ENCODE data around the gene TEX19. TPM values are rescaled to one million over a fixed set of nuclear protein-coding genes. Genes with fewer than 3 reads are reported as not detected.

The TEX19 gene
- polyA plus RNA-seq, 2 of the 4 experiments (the other 2 are of a cell fraction): 0.43 to 0.50 TPM

DNA sequence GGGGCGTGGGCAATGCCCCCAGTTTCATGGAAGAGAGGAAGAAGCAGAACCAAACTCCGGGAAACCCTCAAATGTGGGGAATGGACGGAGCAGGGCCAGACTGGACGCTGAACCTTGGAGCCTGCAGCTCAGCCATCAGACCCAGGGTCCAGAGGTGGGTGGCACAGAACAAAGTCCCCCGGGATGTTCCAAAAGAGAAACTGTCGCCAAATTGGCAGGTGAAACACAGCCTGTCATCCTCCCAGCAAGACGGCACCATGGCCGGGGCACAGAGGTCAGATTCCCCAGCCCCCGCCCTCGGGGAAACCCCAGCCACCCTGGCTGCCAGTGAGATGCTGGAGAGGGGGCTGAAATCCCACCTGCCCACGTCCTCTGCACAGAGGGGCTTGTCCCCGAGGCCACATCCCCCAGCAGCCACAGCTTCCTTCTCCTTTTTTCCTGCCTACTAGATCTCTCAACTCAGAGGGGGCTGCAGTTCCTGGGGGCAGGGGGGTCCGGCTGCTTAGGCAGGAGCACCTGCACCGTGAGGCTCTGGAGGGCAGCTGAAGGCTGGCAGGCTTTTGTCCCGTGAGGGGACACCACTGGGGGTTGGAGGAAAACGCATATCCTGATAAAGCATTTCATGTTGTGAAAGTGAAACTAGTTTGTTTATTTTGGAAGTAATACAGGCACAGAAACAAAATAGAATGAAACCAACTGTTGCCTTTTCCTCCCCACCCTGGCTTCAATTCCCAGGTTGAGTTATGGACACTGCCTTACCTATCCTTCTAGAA, 24.2 kb upstream of the TEX19 start:
- ATAC-seq (no peak), FAIRE-seq (no peak), DNase-seq (ENCODE audit: low read depth in 1 of 2, low spot score in 1 of 2) (no peak)
- ChIA-PET POLR2A (no interaction called here), CTCF (interaction anchor here (0.6 to 15.6 kb wide), 7 partner anchors 9 to 93 kb away, joined by 3 to 343 read pairs (median 37); no protein-coding TSS in a partner anchor)
- Histone ChIP-seq H3K9me3 (no peaks in the 10 kb centered on the region), H3K4me3 (no peak overlapping the region; the same call in 2 of the 3 replicates), H3K27ac (peak overlapping the region; percentile 43 to 93), H3K4me2 (peak overlapping the region; percentile 98), H3K4me1 (peaks cover 59% of the 10 kb centered on the region)
- no peak for TF ChIP-seq CEBPB (IDR thresholded peaks at IDR 0.05)
- TF ChIP-seq USF2 (IDR thresholded peaks at IDR 0.05): no peak
- no peak for TF ChIP-seq ZFP36 (IDR thresholded peaks at IDR 0.05; ENCODE audit: borderline replicate concordance, partially characterized antibody)
- TF ChIP-seq HOXB13 (CRISPR knock-in tag; IDR thresholded peaks at IDR 0.05; ENCODE audit: low read depth): no peak
- TF ChIP-seq MAFK (IDR thresholded peaks at IDR 0.05; ENCODE audit: partially characterized antibody): no peak
- no peak for TF ChIP-seq REST (IDR thresholded peaks at IDR 0.05)
- no peak for TF ChIP-seq NR3C1 (IDR thresholded peaks at IDR 0.05)
- TF ChIP-seq NFE2L2 (conservative IDR thresholded peaks at IDR 0.05; ENCODE audit: low read length): no peak
- TF ChIP-seq EP300 (IDR thresholded peaks at IDR 0.05): no peak
- TF ChIP-seq E2F6 (IDR thresholded peaks at IDR 0.05; ENCODE audit: borderline replicate concordance, low read depth): no peak
- TF ChIP-seq POLR2A (IDR thresholded peaks at IDR 0.05; ENCODE audit: low read length): no peak
- no peak for TF ChIP-seq SMC3 (IDR thresholded peaks at IDR 0.05)
- no peak for TF ChIP-seq HEYL (CRISPR knock-in tag; IDR thresholded peaks at IDR 0.05)
- no peak for TF ChIP-seq MAZ (IDR thresholded peaks at IDR 0.05; ENCODE audit: borderline replicate concordance, low read depth, low read length)
- WGBS (ENCODE audit: missing lambda C conversion rate): 48% methylated on average over 16 of the region's 16 CpGs

DNA sequence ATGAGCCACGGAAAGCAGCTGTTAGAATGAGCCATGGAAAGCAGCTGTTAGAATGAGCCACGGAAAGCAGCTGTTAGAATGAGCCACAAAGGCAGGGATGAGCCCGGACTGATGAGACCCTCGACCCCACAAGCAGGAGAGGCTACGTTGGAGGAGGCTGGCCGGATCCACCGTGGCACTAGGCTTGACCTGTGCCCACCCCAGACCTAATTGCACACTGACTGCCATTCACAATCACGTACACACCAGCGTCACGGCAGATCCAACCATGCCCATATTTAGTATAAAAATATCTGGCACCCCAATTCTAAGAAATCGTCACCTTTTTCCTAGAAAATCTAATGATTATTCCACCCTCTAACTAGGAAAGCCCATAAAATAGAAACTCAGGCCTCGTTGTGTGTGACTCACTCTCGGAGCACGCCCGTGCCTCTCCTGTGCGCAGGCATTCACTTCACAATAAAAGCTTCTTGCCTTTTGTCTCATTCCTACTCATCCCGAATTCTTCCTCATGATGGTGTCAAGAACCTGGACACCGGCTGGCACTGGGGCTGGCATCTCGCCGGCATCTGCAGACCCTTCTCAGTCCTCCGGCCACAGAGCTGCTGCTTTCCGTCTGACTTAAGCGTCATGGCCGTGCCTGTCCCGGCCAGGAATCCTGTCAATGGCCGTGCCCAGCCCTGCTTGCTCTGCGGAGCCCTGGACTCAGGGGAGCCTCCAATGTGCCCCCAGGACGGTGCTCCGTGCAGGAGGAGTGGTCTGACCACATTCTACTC, 20.0 kb upstream of the TEX19 start:
- peak; percentile 86 to 94 for DNase-seq (ENCODE audit: low read depth in 1 of 2, low spot score in 1 of 2)
- Histone ChIP-seq H3K9me3 (no peaks in the 10 kb centered on the region), H3K27ac (peak overlapping the region; percentile 86 to 92), H3K4me1 (peaks cover 42% of the 10 kb centered on the region), H3K4me3 (peak overlapping the region; percentile 37), H3K4me2 (peak overlapping the region; percentile 92)
- peak; percentile 83 for TF ChIP-seq BHLHE40 (IDR thresholded peaks at IDR 0.05; ENCODE audit: low read depth, low read length)
- TF ChIP-seq MAX (IDR thresholded peaks at IDR 0.05): peak; percentile 95
- TF ChIP-seq JUN (IDR thresholded peaks at IDR 0.05): peak in 1 of 2 experiments; percentile 59; a peak in 3 of 5 replicates
- TF ChIP-seq JUNB (IDR thresholded peaks at IDR 0.05): peak; percentile 55
- TF ChIP-seq E2F6 (IDR thresholded peaks at IDR 0.05; ENCODE audit: borderline replicate concordance, low read depth): peak; percentile 76; the same call in 1 of the 2 replicates
- peak; percentile 29; the same call in 1 of the 2 replicates for TF ChIP-seq POLR2A (IDR thresholded peaks at IDR 0.05; ENCODE audit: low read length)
- 0 out of 3 replicates have a peak, but pooled peaks have one; percentile 7 for TF ChIP-seq SMC3 (IDR thresholded peaks at IDR 0.05)
- 0 out of 2 replicates have a peak, but pooled peaks have one; percentile 1 for TF ChIP-seq PBX3 (IDR thresholded peaks at IDR 0.05)
- TF ChIP-seq HOXB13 (CRISPR knock-in tag; IDR thresholded peaks at IDR 0.05; ENCODE audit: low read depth): peak; percentile 72; the same call in 1 of the 2 replicates
- TF ChIP-seq CBX2 (IDR thresholded peaks at IDR 0.05; ENCODE audit: borderline replicate concordance, low read depth): no peak
- TF ChIP-seq FOSL2 (IDR thresholded peaks at IDR 0.05): peak; percentile 83
- peak; percentile 96 for TF ChIP-seq FOSL2 (CRISPR knock-in tag; IDR thresholded peaks at IDR 0.05)
- no peak for TF ChIP-seq USF2 (IDR thresholded peaks at IDR 0.05)
- no peak for TF ChIP-seq CHD4 (IDR thresholded peaks at IDR 0.05; ENCODE audit: borderline replicate concordance)
- WGBS (ENCODE audit: missing lambda C conversion rate): 3% methylated on average over 28 of the region's 29 CpGs
- FAIRE-seq: peak; percentile 61
- CTCF ChIA-PET: interaction anchor here (0.9 to 5.8 kb wide), 15 partner anchors 8 to 212 kb away, joined by 3 to 37 read pairs (median 5); no protein-coding TSS in a partner anchor
- ATAC-seq: peak; percentile 81 to 89
- POLR2A ChIA-PET: interaction anchor here (0.7 to 2.2 kb wide), 3 partner anchors 9 to 47 kb away, joined by 3 to 9 read pairs (median 6); no protein-coding TSS in a partner anchor

Data from A549 (cell line).